Suppressor macrophage treated with lipopolysaccharide for 4 hours (primary cell): Measurements from ENCODE around the gene WDR43.
A peak's percentile ranks its signal among the peaks of the same experiment; 100 is the strongest.

Source experiments
- DNase-seq: peaks from one replicate; pipeline ENCODE4 v3.0.0-alpha.2; 2020

Gene WDR43

DNA sequence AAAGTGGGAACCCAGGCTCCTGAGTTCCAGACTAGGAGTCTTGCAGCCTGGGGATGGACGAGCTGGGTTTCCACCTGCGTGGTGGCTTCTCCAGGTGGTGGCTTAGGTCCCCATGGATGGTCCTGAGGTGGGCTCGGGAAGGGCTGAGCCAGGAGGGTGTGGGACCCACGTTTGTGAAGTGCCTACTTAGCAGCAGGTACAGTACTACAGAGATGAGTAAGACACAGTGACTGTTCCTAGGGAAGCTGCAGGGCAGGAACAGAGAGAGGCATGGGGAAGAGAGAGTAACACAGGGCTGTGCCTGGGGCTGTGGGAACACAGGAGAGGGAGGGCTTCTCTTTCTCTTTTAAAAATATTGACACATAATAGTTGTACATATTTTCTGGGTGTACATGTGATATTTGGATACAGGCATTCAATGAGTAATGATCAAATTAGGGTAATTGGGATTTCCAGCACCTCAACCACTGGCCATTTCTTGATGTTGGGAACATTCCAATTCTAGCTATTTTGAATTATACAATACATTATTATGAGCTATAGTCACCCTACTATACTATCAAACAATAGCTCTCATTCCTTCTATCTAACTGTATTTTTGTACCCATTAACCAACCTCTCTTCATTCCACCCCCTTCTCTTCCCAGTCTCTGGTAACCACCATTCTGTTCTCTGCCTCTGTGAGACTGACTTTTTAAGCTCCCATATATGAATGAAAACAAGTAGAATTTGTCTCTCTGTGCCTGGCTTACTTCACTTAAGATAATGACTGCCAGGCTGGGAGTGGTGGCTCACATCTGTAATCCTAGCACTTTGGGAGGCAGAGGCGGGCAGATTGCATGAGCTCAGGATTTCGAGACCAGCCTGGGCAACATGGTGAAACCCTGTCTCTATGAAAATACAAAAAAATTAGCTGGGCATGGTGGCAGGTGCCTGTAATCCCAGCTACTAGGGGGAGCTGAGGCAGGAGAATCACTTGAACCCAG, 101.6 kb downstream of the WDR43 start:
- peak; percentile 18 for DNase-seq

DNA sequence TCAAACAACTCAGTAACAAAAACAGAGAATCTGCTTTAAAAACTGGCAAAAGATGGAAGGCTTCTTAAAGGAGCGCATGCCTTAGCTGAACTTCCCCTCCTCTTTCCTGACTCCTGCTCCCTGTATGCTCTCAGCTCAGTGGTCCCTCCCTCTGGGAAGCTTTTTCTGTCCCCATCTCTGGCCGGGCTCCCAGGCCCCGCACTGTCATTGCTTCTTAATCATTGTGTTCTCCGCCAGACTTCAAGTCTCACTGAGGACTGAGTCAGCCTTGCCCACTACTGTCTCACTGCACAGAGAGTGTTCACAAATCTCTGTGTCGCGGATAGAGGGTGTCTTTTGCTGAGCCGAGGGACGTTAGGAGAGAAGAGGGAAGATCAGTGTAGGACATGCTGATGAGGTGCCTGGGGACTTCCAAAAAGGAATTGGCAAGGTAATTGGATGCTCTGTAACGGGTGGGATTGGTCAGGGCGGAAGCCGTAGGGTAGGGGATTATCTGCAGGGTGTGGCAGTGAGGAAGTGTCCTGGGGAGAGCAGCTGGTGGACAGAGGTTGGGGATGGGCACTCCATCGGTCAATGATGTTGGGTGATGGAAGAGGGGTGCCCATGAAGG, 102.9 kb downstream of the WDR43 start:
- no peak for DNase-seq
